A549 (cell line): ENCODE results near the gene LILRB3. TPM values are rescaled to one million over a fixed set of nuclear protein-coding genes. Genes with fewer than 3 reads are reported as not detected.

ENCODE experiments used
- ATAC-seq, 2 experiments: fragments of 200-7000 bp in 1 of 2; fragments of >200 bp in 1 of 2; cut with Nextera tagmentation in 1 of 2; cut with Tn5 transposase in 1 of 2; 3 replicates each; pipeline versions ENCODE4 v1.8.0 to v1.9.1; 2018 to 2020; ENCODE audit warnings: mild to moderate bottlenecking in 1 of 2, moderate library complexity in 1 of 2
- CTCF ChIA-PET: fragments of 300-600 bp; sonication (Branson Sonifier 250); formaldehyde crosslinking; extraction: SDS; loops from one replicate; lab custom pipeline; 2021; ENCODE audit warnings: antibody characterized with exemption, inconsistent platforms; lab: Yijun Ruan, JAX
- POLR2A ChIA-PET: fragments of 350-600 bp; formaldehyde crosslinking; extraction: SDS; loops from one replicate; lab custom pipeline; 2021; ENCODE audit warnings: antibody characterized with exemption, inconsistent platforms; lab: Yijun Ruan, JAX
- DNase-seq, 2 experiments: peaks; one replicate each; pipeline versions ENCODE4 v3.0.0 to v3.0.0-alpha.2; 2011 to 2016; ENCODE audit warnings: low read depth in 1 of 2, low spot score in 1 of 2
- FAIRE-seq: peaks from 2 replicates; lab custom pipeline; 2011; peaks lifted over from hg19 to GRCh38; lab: Jason Lieb, UNC
- H3K27ac ChIP-seq, 2 experiments: fragments of >200 bp; sonication (Bioruptor Twin); formaldehyde crosslinking; 3 replicates each; pipeline ENCODE4 v1.5.1; 2016 to 2017
- H3K4me1 ChIP-seq: fragments of >200 bp; sonication (Bioruptor Twin); formaldehyde crosslinking; 3 replicates; pipeline ENCODE4 v1.6.1; 2016
- H3K4me2 ChIP-seq: fragments of >200 bp; sonication (Bioruptor Twin); formaldehyde crosslinking; 3 replicates; pipeline ENCODE4 v1.6.1; 2016
- H3K4me3 ChIP-seq: fragments of >200 bp; sonication (Bioruptor Twin); formaldehyde crosslinking; 3 replicates; pipeline ENCODE4 v1.5.1; 2016
- H3K9me3 ChIP-seq: fragments of >200 bp; sonication (Bioruptor Twin); formaldehyde crosslinking; 3 replicates; pipeline ENCODE4 v1.6.1; 2016
- ATOH8 ChIP-seq: fragments of 250-450 bp; sonication (Bioruptor Pico); IDR thresholded peaks from 2 replicates; pipeline ENCODE4 v1.5.0; 2020; ENCODE audit warnings: low read depth, mild to moderate bottlenecking, moderate library complexity
- BCL3 ChIP-seq: fragments of >200 bp; sonication (Bioruptor Twin); formaldehyde crosslinking; IDR thresholded peaks from 3 replicates; pipeline ENCODE4 v1.6.1; 2016
- CBX8 ChIP-seq: fragments of 200-600 bp; sonication (generic); IDR thresholded peaks from 2 replicates; pipeline ENCODE4 v1.6.1; 2016
- CHD2 ChIP-seq: fragments of 150-350 bp; IDR thresholded peaks from 2 replicates; pipeline ENCODE4 v1.6.1; 2014; ENCODE audit warnings: low read length; ENCODE audit not compliant: partially characterized antibody
- CHD4 ChIP-seq: fragments of 200-600 bp; sonication (generic); IDR thresholded peaks from 2 replicates; pipeline ENCODE4 v1.6.1; 2016; ENCODE audit warnings: antibody characterized with exemption, mild to moderate bottlenecking, borderline replicate concordance
- E2F6 ChIP-seq: IDR thresholded peaks from 2 replicates; pipeline ENCODE4 v1.6.1; 2012; ENCODE audit warnings: low read depth, borderline replicate concordance
- EHF ChIP-seq: fragments of 250-450 bp; sonication (Bioruptor Pico); IDR thresholded peaks from 2 replicates; pipeline ENCODE4 v1.5.0; 2020; ENCODE audit warnings: mild to moderate bottlenecking
- ELK1 ChIP-seq: fragments of 150-350 bp; IDR thresholded peaks from 2 replicates; pipeline ENCODE4 v1.6.1; 2014; ENCODE audit warnings: low read depth, mild to moderate bottlenecking, low read length
- FOSL2 ChIP-seq, 2 experiments: fragments of 450-650 bp in 1 of 2; fragments of >200 bp in 1 of 2; sonication (Bioruptor Twin) in 1 of 2; formaldehyde crosslinking; IDR thresholded peaks; 2 replicates each; pipeline versions ENCODE4 v1.5.0 to v1.6.1; 2016 to 2020; ENCODE audit warnings: mild to moderate bottlenecking in 1 of 2, moderate library complexity in 1 of 2
- HES2 ChIP-seq: fragments of >200 bp; sonication (Bioruptor Twin); formaldehyde crosslinking; IDR thresholded peaks from 2 replicates; pipeline ENCODE4 v1.6.1; 2016
- JUN ChIP-seq, 2 experiments: fragments of >200 bp; sonication (Bioruptor Twin); formaldehyde crosslinking; IDR thresholded peaks; 2 replicates in 1 of 2; 3 replicates in 1 of 2; pipeline ENCODE4 v1.6.1; 2016 to 2017
- KDM1A ChIP-seq: fragments of 200-600 bp; sonication (generic); IDR thresholded peaks from 2 replicates; pipeline ENCODE4 v1.6.1; 2016; ENCODE audit warnings: low read depth, mild to moderate bottlenecking
- MAX ChIP-seq: IDR thresholded peaks from 2 replicates; pipeline ENCODE4 v1.6.1; 2012
- MAZ ChIP-seq: fragments of 150-350 bp; IDR thresholded peaks from 2 replicates; pipeline ENCODE4 v1.6.1; 2014; ENCODE audit warnings: antibody characterized with exemption, low read depth, low read length, borderline replicate concordance
- RARB ChIP-seq: fragments of 250-450 bp; sonication (Bioruptor Pico); IDR thresholded peaks from 2 replicates; pipeline ENCODE4 v1.8.0; 2021; ENCODE audit warnings: mild to moderate bottlenecking, moderate library complexity
- RCOR1 ChIP-seq: fragments of 150-350 bp; IDR thresholded peaks from 2 replicates; pipeline ENCODE4 v1.6.1; 2014; ENCODE audit warnings: antibody characterized with exemption, low read length, low read depth
- ZNF302 ChIP-seq: fragments of 250-450 bp; sonication (Bioruptor Pico); IDR thresholded peaks from 2 replicates; pipeline ENCODE4 v1.9.0; 2021; ENCODE audit warnings: inconsistent platforms, mild to moderate bottlenecking, moderate library complexity
- WGBS: methylation state at CpG from one replicate; pipeline ENCODE4 v1.1.6; 2017; ENCODE audit errors: missing lambda C conversion rate; 5-methylcytosine and 5-hydroxymethylcytosine counted together
- polyA plus RNA-seq, 4 experiments: library from polyadenylated mRNA; depleted of rRNA in 3 of 4; stranded (reverse); fragments of >200 nt; fragmentation: RNase III in 1 of 4; extraction: RNeasy Plus Mini Kit Qiagen cat#74134 plus additional on column Dnase treatment in 1 of 4; gene quantifications; 2 replicates in 3 of 4; 3 replicates in 1 of 4; pipeline ENCODE4 v1.2.3, GENCODE V29; 2011 to 2017

The LILRB3 gene
- polyA plus RNA-seq, 2 of the 4 experiments (the other 2 are of a cell fraction): not detected

GRCh38 chr19:54252845-54253244 is 30.0 kb upstream of the LILRB3 start:
- DNase-seq: no peak
- CTCF ChIA-PET: interaction anchor here (1.0 to 2.5 kb wide), 2 partner anchors 12 to 32 kb away, joined by 3 to 7 read pairs; no protein-coding TSS in a partner anchor
- H3K4me2 ChIP-seq: no peak overlapping the region
- TF ChIP-seq FOSL2 (IDR thresholded peaks at IDR 0.05) (no peak), FOSL2 (CRISPR knock-in tag; IDR thresholded peaks at IDR 0.05) (0 out of 2 replicates have a peak, but pooled peaks have one; percentile 15), ATOH8 (CRISPR knock-in tag) (no peak), JUN (IDR thresholded peaks at IDR 0.05) (no peak)
- H3K27ac ChIP-seq: no peak overlapping the region
- no peak for FAIRE-seq
- ATAC-seq: no peak
- H3K9me3 ChIP-seq: no peaks in the 10 kb centered on the region
- H3K4me1 ChIP-seq: no peaks in the 10 kb centered on the region
- WGBS: 60% methylated on average over 11 of the region's 11 CpGs
- H3K4me3 ChIP-seq: no peak overlapping the region
- POLR2A ChIA-PET: no interaction called here

- no peaks in the 10 kb centered on the region for H3K4me1 ChIP-seq
- ChIA-PET CTCF (interaction anchor here (1.0 to 2.5 kb wide), 2 partner anchors 13 to 32 kb away, joined by 3 to 7 read pairs; no protein-coding TSS in a partner anchor), POLR2A (no interaction called here)
- DNase-seq: no peak
- 40% methylated on average over 9 of the region's 9 CpGs for WGBS
- ATAC-seq: no peak
- H3K9me3 ChIP-seq: no peaks in the 10 kb centered on the region
- H3K27ac ChIP-seq: no peak overlapping the region
- no peak for FAIRE-seq
- no peak overlapping the region for H3K4me3 ChIP-seq
- no peak for TF ChIP-seq EHF (CRISPR knock-in tag)
- TF ChIP-seq RCOR1: no peak
- TF ChIP-seq BCL3: no peak
- TF ChIP-seq, all 56 proteins: peak for 0
- H3K4me2 ChIP-seq: no peak overlapping the region
Observed at GRCh38 chr19:54252243-54252642, 29.4 kb upstream of the LILRB3 start.

GRCh38 chr19:54248016-54248601 is 25.3 kb upstream of the LILRB3 start:
- CTCF ChIA-PET: interaction anchor here (0.9 to 2.0 kb wide), 4 partner anchors 10 to 20 kb away, joined by 3 to 13 read pairs (median 3); no protein-coding TSS in a partner anchor
- peak in 1 of 2 experiments; percentile 31; a peak in 2 of 6 replicates for ATAC-seq

More at GRCh38 chr19:54248016-54248601, 25.3 kb upstream of the LILRB3 start:
- no peak for FAIRE-seq
- 57% methylated on average over 8 of the region's 8 CpGs for whole genome bisulfite sequencing
- Histone ChIP-seq H3K4me1 (no peaks in the 10 kb centered on the region), H3K27ac (no peak overlapping the region), H3K4me3 (no peak overlapping the region), H3K9me3 (no peaks in the 10 kb centered on the region), H3K4me2 (no peak overlapping the region)
- no peak for DNase-seq
- TF ChIP-seq ZNF302 (CRISPR knock-in tag): no peak
- no peak for TF ChIP-seq KDM1A
- no peak for TF ChIP-seq CHD2
- TF ChIP-seq MAX: no peak
- no peak for TF ChIP-seq RARB (CRISPR knock-in tag)
- no peak for TF ChIP-seq CBX8
- TF ChIP-seq MAZ: no peak
- no peak for TF ChIP-seq E2F6
- no peak for TF ChIP-seq ELK1
- TF ChIP-seq HES2: no peak
- no peak for TF ChIP-seq CHD4
- POLR2A ChIA-PET: no interaction called here
